Panc1 (cell line): Measurements from ENCODE around the gene LRRC71. TPM values are rescaled to one million over a fixed set of nuclear protein-coding genes. Genes with fewer than 3 reads are reported as not detected.
A peak's percentile ranks its signal among the peaks of the same experiment; 100 is the strongest.

Experiments
- ATAC-seq: fragments of 200-7000 bp; cut with Tn5 transposase; 2 replicates; pipeline ENCODE4 v1.9.1; 2020; ENCODE audit warnings: mild to moderate bottlenecking, moderate library complexity
- BruUV-seq: library from RNA; stranded (reverse); fragments of 400-500 nt; replicated peaks from 2 replicates; lab custom pipeline; 2021; lab: Mats Ljungman, UMichigan
- CTCF ChIA-PET: fragments of 300-600 bp; sonication (Branson Sonifier 250); formaldehyde crosslinking; loops from one replicate; lab custom pipeline; 2022; ENCODE audit warnings: antibody characterized with exemption; lab: Charles Lee
- POLR2A ChIA-PET: fragments of 300-600 bp; sonication (Branson Sonifier 250); formaldehyde crosslinking; loops from one replicate; lab custom pipeline; 2022; ENCODE audit warnings: antibody characterized with exemption; lab: Charles Lee
- DNase-seq: peaks from one replicate; pipeline ENCODE4 v3.0.0-alpha.2; 2010; ENCODE audit warnings: low read depth, low spot score
- H3K27ac ChIP-seq: 2 replicates; pipeline ENCODE4 v1.5.1; 2011; ENCODE audit warnings: mild to moderate bottlenecking, low read length, inconsistent platforms
- H3K27me3 ChIP-seq: fragments of 200-500 bp; sonication (Bioruptor generic); 2 replicates; pipeline ENCODE4 v1.6.0; 2014; ENCODE audit warnings: low read length, inconsistent platforms; ENCODE audit not compliant: control insufficient read depth, insufficient read depth
- H3K36me3 ChIP-seq: fragments of 200-500 bp; sonication (Bioruptor generic); 2 replicates; pipeline ENCODE4 v1.5.1; 2014; ENCODE audit warnings: inconsistent platforms, mild to moderate bottlenecking, low read length, moderate library complexity; ENCODE audit not compliant: control insufficient read depth, insufficient read depth
- H3K4me1 ChIP-seq: 2 replicates; pipeline ENCODE4 v1.5.1; 2011; ENCODE audit warnings: inconsistent platforms, mild to moderate bottlenecking, low read length, moderate library complexity; ENCODE audit not compliant: control insufficient read depth, insufficient read depth
- H3K4me3 ChIP-seq, 2 experiments: 2 replicates each; pipeline ENCODE4 v1.5.1; 2011 to 2012; ENCODE audit warnings: low read depth in 2 of 2, low read length in 2 of 2, mild to moderate bottlenecking in 2 of 2, inconsistent platforms in 1 of 2, moderate library complexity in 1 of 2
- H3K9me3 ChIP-seq: fragments of 200-500 bp; sonication (Bioruptor generic); 2 replicates; pipeline ENCODE4 v1.5.1; 2014; ENCODE audit warnings: low read depth, mild to moderate bottlenecking, inconsistent platforms, low read length, moderate library complexity; ENCODE audit not compliant: control insufficient read depth, insufficient read depth
- POLR2AphosphoS5 ChIP-seq: IDR thresholded peaks from 2 replicates; pipeline ENCODE4 v1.6.1; 2012; ENCODE audit warnings: mild to moderate bottlenecking, low read depth, low read length, moderate library complexity
- SIN3A ChIP-seq: IDR thresholded peaks from 2 replicates; pipeline ENCODE4 v1.6.1; 2012; ENCODE audit warnings: low read depth, mild to moderate bottlenecking, low read length, moderate library complexity, borderline replicate concordance; ENCODE audit not compliant: insufficient read depth
- TCF7L2 ChIP-seq: IDR thresholded peaks from 2 replicates; pipeline ENCODE4 v1.6.1; 2011; ENCODE audit warnings: mild to moderate bottlenecking, low read depth, low read length, inconsistent platforms
- in situ Hi-C: cut with HindIII; loops from 2 replicates; pipeline ENCODE4 v1.10.0; 2016; ENCODE audit warnings: low sequenced_read_pairs, low pct_unique_long_range_greater_than_20kb
- intact Hi-C: fragments of 100-400 bp; cut with micrococcal nuclease; formaldehyde crosslinking; loops from one replicate; pipeline ENCODE4 v1.10.0; 2022; ENCODE audit not compliant: unreplicated experiment
- total RNA-seq: library from RNA; stranded (reverse); gene quantifications from one replicate; pipeline ENCODE4 v1.2.1, GENCODE V29; 2021; ENCODE audit not compliant: unreplicated experiment
- TF ChIP-seq, protein P1 (sequence below): fragments of 450-650 bp; IDR thresholded peaks from 2 replicates; pipeline ENCODE4 v1.5.1; 2017; ENCODE audit warnings: mild to moderate bottlenecking
- TF ChIP-seq, protein P2 (sequence below), 2 experiments: IDR thresholded peaks; 2 replicates each; pipeline ENCODE4 v1.6.1; 2011 to 2012; ENCODE audit warnings: low read depth in 2 of 2, control low read depth in 1 of 2, low read length in 1 of 2, mild to moderate bottlenecking in 1 of 2, moderate library complexity in 1 of 2; ENCODE audit not compliant: insufficient read depth in 1 of 2

Gene LRRC71
- total RNA-seq, 1 experiment from 2014 or later: 0.77 TPM

DNA sequence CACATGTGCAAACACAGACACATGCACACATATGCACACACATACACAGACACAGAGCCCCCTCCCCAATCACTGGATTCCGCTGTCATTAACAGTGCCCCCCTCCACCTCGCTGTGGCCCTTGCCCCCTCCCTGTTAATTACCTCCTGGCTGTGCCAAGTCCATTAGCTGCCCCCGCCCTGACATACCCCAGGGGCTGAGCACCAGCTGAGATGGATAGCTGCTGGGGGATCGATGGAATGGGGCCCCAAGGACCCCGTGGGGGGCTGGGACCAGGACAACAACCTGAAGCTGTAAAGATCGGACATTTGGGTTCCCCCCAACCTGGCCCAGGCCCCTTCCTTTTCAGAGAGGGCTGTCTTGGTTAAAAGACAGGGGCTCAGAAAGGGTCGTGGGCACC lies 36.5 kb upstream of the LRRC71 start:
- ChIA-PET CTCF (interaction anchor here (0.6 to 0.7 kb wide), 2 partner anchors 9 to 44 kb away, joined by 3 read pairs; no protein-coding TSS in a partner anchor), POLR2A (interaction anchor here (0.6 to 1.4 kb wide), 2 partner anchors 155 to 1134 kb away, joined by 3 read pairs; partner anchors contain the start of gene ISG20L2)
- no peak for ATAC-seq
- intact Hi-C loops (no loop called here), in situ Hi-C loops (no loop called here)
- Histone ChIP-seq H3K4me1 (no peaks in the 10 kb centered on the region; the same call in 1 of the 2 replicates), H3K36me3 (no peaks in the 10 kb centered on the region), H3K4me3 (no peak overlapping the region), H3K9me3 (no peaks in the 10 kb centered on the region), H3K27me3 (no peaks in the 10 kb centered on the region), H3K27ac (no peak overlapping the region)
- no TSS peak for BruUV-seq
- DNase-seq: no peak
- TF ChIP-seq TCF7L2 (no peak), POLR2AphosphoS5 (no peak), SIN3A (no peak)
- TF ChIP-seq, protein P1, sequence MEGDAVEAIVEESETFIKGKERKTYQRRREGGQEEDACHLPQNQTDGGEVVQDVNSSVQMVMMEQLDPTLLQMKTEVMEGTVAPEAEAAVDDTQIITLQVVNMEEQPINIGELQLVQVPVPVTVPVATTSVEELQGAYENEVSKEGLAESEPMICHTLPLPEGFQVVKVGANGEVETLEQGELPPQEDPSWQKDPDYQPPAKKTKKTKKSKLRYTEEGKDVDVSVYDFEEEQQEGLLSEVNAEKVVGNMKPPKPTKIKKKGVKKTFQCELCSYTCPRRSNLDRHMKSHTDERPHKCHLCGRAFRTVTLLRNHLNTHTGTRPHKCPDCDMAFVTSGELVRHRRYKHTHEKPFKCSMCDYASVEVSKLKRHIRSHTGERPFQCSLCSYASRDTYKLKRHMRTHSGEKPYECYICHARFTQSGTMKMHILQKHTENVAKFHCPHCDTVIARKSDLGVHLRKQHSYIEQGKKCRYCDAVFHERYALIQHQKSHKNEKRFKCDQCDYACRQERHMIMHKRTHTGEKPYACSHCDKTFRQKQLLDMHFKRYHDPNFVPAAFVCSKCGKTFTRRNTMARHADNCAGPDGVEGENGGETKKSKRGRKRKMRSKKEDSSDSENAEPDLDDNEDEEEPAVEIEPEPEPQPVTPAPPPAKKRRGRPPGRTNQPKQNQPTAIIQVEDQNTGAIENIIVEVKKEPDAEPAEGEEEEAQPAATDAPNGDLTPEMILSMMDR: no peak

DNA sequence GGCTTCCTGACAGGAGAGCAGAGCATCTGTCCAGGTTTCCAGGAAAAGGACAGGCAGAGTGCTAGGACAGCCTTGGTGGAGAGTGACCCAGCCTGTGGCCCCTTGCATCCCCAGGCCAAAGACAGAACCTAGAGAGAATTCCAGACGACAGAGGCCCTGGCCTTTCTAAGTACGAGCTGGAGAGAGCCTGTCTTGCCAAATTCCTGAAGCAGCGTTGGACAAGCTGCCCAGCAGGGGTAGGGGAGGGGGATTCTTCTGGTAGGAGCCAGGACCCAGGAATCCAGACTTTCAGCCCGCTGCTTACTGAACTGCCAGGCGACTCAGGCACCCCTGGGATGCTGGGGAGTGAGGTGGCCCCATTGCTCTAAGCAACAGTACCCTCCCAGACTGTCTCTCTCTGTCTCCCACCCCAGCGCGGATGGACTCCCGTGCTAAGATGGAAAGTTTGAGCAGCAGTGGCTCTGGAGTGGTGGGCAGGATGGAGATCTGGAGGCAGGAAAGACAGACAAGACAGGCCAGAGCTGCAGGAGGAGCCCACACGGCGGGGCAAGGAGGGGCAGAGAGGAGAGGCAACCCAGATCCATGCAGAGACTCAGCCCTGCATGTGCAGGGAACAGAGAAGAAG lies 35.8 kb upstream of the LRRC71 start:
- no peaks in the 10 kb centered on the region for H3K36me3 ChIP-seq
- DNase-seq: no peak
- H3K4me1 ChIP-seq: no peaks in the 10 kb centered on the region; the same call in 1 of the 2 replicates
- peak; percentile 28; the same call in 1 of the 2 replicates for ATAC-seq
- no TSS peak for BruUV-seq
- H3K27me3 ChIP-seq: no peaks in the 10 kb centered on the region
- ChIA-PET POLR2A (interaction anchor here (1.4 kb wide), 1 partner anchor 156 kb away, joined by 3 read pairs; the partner anchor contains the start of gene ISG20L2), CTCF (interaction anchor here (0.6 kb wide), 3 partner anchors 10 to 52 kb away, joined by 3 to 5 read pairs (median 3); no protein-coding TSS in a partner anchor)
- no peak overlapping the region for H3K27ac ChIP-seq
- H3K9me3 ChIP-seq: no peaks in the 10 kb centered on the region
- intact Hi-C loops (no loop called here), in situ Hi-C loops (no loop called here)
- no peak overlapping the region for H3K4me3 ChIP-seq
- no peak for TF ChIP-seq SIN3A
- TF ChIP-seq, protein P1: no peak

DNA sequence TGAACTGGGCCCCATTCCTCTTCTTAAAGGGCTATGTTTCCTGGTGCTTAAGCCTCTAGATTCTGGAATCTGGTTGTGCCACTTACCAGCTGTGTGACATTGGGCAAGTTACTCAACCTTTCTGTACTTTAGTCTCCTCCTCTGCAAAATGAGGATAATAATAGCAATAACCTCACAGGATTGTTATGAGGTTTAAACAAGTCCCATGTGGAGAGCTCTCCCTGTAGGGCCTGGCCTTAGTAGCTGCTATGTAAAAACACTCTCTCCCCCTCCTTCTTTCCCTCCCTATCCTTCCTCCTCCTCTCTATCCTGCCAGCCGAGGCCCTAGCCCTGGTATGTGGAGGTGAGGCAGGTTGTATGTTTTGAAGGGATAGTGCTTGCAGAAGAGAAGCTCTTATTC lies 35.1 kb upstream of the LRRC71 start:
- ChIA-PET POLR2A (no interaction called here), CTCF (interaction anchor here (0.6 kb wide), 2 partner anchors 13 to 53 kb away, joined by 3 to 5 read pairs; no protein-coding TSS in a partner anchor)
- DNase-seq (no peak), ATAC-seq (no peak)
- H3K9me3 ChIP-seq: no peaks in the 10 kb centered on the region
- H3K36me3 ChIP-seq: no peaks in the 10 kb centered on the region
- no TSS peak for BruUV-seq
- H3K27me3 ChIP-seq: no peaks in the 10 kb centered on the region
- H3K27ac ChIP-seq: no peak overlapping the region
- TF ChIP-seq POLR2AphosphoS5 (no peak), SIN3A (no peak), TCF7L2 (no peak)
- TF ChIP-seq, protein P1: no peak
- TF ChIP-seq, protein P2, sequence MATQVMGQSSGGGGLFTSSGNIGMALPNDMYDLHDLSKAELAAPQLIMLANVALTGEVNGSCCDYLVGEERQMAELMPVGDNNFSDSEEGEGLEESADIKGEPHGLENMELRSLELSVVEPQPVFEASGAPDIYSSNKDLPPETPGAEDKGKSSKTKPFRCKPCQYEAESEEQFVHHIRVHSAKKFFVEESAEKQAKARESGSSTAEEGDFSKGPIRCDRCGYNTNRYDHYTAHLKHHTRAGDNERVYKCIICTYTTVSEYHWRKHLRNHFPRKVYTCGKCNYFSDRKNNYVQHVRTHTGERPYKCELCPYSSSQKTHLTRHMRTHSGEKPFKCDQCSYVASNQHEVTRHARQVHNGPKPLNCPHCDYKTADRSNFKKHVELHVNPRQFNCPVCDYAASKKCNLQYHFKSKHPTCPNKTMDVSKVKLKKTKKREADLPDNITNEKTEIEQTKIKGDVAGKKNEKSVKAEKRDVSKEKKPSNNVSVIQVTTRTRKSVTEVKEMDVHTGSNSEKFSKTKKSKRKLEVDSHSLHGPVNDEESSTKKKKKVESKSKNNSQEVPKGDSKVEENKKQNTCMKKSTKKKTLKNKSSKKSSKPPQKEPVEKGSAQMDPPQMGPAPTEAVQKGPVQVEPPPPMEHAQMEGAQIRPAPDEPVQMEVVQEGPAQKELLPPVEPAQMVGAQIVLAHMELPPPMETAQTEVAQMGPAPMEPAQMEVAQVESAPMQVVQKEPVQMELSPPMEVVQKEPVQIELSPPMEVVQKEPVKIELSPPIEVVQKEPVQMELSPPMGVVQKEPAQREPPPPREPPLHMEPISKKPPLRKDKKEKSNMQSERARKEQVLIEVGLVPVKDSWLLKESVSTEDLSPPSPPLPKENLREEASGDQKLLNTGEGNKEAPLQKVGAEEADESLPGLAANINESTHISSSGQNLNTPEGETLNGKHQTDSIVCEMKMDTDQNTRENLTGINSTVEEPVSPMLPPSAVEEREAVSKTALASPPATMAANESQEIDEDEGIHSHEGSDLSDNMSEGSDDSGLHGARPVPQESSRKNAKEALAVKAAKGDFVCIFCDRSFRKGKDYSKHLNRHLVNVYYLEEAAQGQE (IDR thresholded peaks at IDR 0.05; ENCODE audit: insufficient read depth in 1 of 2, low read depth in 2 of 2, low read length in 1 of 2): no peak
- H3K4me1 ChIP-seq: no peaks in the 10 kb centered on the region; the same call in 1 of the 2 replicates
- intact Hi-C loops (no loop called here), in situ Hi-C loops (no loop called here)
- H3K4me3 ChIP-seq: no peak overlapping the region
